Tibial artery (tissue), 4 donors: ENCODE data around the gene HLA-F.

Experiments used
- DNase-seq, 2 donors: peaks; one replicate each; pipeline ENCODE4 v3.0.0-alpha.2; 2019
- H3K27ac ChIP-seq, 2 donors: fragments of 200-600 bp; sonication (generic) in 1 of 2; 1 replicate in 1 of 2; 2 replicates in 1 of 2; pipeline ENCODE4 v1.5.1; 2018 to 2019; ENCODE audit warnings: mild to moderate bottlenecking in 1 of 2
- H3K27me3 ChIP-seq, 2 donors: fragments of 200-600 bp; sonication (generic) in 1 of 2; one replicate each; pipeline versions ENCODE4 v1.5.1 to v1.6.0; 2016 to 2019
- H3K36me3 ChIP-seq, 3 donors: fragments of 200-600 bp; sonication (generic) in 2 of 3; one replicate each; pipeline ENCODE4 v1.5.1; 2016 to 2019; ENCODE audit warnings: mild to moderate bottlenecking in 2 of 3
- H3K4me1 ChIP-seq, 4 donors: fragments of 200-600 bp; sonication (generic) in 2 of 4; 1 replicate in 3 of 4; 2 replicates in 1 of 4; pipeline ENCODE4 v1.5.1; 2016 to 2019
- H3K4me3 ChIP-seq, 2 donors: fragments of 200-600 bp; sonication (generic) in 1 of 2; 1 replicate in 1 of 2; 2 replicates in 1 of 2; pipeline ENCODE4 v1.5.1; 2018 to 2019; ENCODE audit warnings: mild to moderate bottlenecking in 2 of 2
- H3K9me3 ChIP-seq, 3 donors: fragments of 200-600 bp; sonication (generic) in 1 of 3; one replicate each; pipeline ENCODE4 v1.5.1; 2016 to 2019
- intact Hi-C: fragments of 100-400 bp; cut with DNase I; formaldehyde crosslinking; loops from one replicate; pipeline ENCODE4 v1.15.0; 2023; ENCODE audit warnings: low total_unique reads
- TF ChIP-seq, protein P1 (sequence below), 2 experiments: fragments of 200-600 bp in 1 of 2; fragments of 450-650 bp in 1 of 2; IDR thresholded peaks; one replicate each; pipeline ENCODE4 v1.5.1; 2017 to 2019; ENCODE audit warnings: antibody characterized with exemption in 2 of 2, mild to moderate bottlenecking in 1 of 2, moderate library complexity in 1 of 2

Gene HLA-F

DNA sequence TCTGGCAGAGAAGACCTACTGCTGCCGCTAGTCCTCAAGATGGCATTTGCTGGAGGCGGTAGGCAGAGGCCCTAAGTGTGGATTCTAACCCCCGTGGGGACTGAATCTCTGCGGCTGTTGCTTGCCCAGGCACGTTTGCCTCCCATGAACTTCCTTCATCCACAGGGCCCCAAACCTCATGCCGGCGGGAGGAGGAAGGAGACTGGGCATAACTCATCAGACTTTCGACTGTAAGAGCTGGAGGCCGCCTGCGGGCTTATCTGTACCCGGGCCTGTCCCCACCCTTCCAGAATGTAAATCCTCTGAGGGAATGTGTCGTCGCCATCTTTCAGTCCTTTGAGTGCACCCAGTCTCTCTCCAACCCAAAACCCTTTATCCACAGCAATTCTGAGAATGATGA, 43.3 kb upstream of the HLA-F start:
- Histone ChIP-seq H3K4me3 (no peak overlapping the region), H3K27ac (no peak overlapping the region), H3K9me3 (no peaks in the 10 kb centered on the region), H3K27me3 (peaks cover 0 to 12% of the 10 kb centered on the region in 2 donors), H3K4me1 (no peaks in the 10 kb centered on the region), H3K36me3 (no peaks in the 10 kb centered on the region)
- intact Hi-C loops = no loop called here
- TF ChIP-seq, protein P1, sequence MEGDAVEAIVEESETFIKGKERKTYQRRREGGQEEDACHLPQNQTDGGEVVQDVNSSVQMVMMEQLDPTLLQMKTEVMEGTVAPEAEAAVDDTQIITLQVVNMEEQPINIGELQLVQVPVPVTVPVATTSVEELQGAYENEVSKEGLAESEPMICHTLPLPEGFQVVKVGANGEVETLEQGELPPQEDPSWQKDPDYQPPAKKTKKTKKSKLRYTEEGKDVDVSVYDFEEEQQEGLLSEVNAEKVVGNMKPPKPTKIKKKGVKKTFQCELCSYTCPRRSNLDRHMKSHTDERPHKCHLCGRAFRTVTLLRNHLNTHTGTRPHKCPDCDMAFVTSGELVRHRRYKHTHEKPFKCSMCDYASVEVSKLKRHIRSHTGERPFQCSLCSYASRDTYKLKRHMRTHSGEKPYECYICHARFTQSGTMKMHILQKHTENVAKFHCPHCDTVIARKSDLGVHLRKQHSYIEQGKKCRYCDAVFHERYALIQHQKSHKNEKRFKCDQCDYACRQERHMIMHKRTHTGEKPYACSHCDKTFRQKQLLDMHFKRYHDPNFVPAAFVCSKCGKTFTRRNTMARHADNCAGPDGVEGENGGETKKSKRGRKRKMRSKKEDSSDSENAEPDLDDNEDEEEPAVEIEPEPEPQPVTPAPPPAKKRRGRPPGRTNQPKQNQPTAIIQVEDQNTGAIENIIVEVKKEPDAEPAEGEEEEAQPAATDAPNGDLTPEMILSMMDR (IDR thresholded peaks at IDR 0.05) = no peak
- DNase-seq = no peak

DNA sequence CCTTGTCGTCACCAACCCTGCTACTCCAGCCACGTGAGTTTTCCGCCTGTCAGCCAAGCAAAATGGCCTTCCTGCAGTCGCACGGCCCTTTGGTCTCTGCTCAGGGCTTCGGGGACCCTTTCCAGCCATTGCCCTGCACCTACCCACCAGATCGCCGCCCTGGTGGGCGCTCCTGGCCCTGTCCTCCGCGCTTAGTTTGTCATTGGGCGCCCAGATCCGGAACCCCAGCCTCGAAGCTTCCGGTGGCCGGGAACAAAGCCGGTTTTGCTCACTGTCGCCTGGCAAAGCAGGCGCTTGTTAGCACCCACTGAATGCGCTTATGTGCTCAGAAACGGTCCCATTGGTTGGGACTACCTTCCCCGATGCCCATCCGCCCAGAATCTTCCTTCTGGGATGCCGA, 42.8 kb upstream of the HLA-F start:
- no peaks in the 10 kb centered on the region for H3K4me1 ChIP-seq
- no peak overlapping the region for H3K27ac ChIP-seq
- intact Hi-C loops = no loop called here
- DNase-seq = no peak
- peak overlapping the region in 1 of 2 donors; percentile 21 for H3K4me3 ChIP-seq
- TF ChIP-seq, protein P1 (IDR thresholded peaks at IDR 0.05) = no peak
- H3K27me3 ChIP-seq = peaks cover 0 to 12% of the 10 kb centered on the region in 2 donors
- no peaks in the 10 kb centered on the region for H3K9me3 ChIP-seq
- H3K36me3 ChIP-seq = no peaks in the 10 kb centered on the region

DNA sequence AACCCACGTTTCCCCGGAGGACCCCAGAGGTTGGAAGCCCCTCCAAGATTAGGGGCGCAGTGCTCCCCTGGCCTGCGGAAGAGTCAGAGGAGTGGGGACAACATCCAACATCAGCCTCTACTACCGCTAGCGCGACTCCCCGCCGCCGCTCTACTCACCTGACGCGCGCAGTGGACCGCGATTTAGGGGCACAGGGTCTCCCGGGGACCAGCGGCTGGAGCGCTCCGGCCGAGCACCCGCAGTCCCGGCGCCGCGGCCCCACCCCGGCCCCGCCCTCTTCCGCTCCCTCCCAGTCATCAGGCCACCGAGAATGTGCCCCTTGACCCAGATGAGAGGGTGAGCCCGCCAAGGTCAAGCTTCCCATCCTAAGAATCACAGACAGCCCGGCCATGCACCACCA, 42.3 kb upstream of the HLA-F start, which contains the start of gene ZFP57:
Gene ZFP57 (minus strand): TSS at position 249 of the 400 bp plus-strand sequence. CDS start 4,149 bp downstream, outside the sequence.
- Histone ChIP-seq H3K27ac (no peak within 1 kb of the TSS), H3K27me3 (peaks cover 0 to 16% of the 10 kb centered on the region in 2 donors), H3K4me3 (peak within 1 kb of the TSS in 1 of 2 donors; percentile 21), H3K4me1 (no peaks in the 10 kb centered on the region), H3K9me3 (no peaks in the 10 kb centered on the region), H3K36me3 (no peaks in the 10 kb centered on the region)
- DNase-seq = no peak
- TF ChIP-seq, protein P1 (IDR thresholded peaks at IDR 0.05) = no peak
- intact Hi-C loops = no loop called here

DNA sequence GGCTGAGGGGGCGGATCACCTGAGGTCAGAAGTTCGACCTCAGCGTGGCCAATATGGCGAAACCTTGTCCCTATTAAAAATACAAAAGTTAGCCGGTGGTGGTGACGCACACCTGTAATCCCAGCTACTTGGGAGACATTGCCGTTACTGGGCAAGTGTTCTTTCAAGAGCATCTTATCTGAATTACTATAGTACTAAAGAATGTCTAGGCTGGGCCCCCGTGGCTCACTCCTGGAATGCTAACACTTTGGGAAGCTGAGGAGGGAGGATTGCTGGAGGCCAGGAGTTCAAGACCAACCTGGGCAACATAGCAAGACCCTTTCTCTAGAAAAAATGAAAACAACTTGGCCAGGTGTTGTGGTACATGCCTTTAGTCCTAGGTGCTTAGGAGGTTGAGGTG, 41.4 kb upstream of the HLA-F start:
- no peak for DNase-seq
- no peaks in the 10 kb centered on the region for H3K4me1 ChIP-seq
- no peak overlapping the region for H3K27ac ChIP-seq
- no peaks in the 10 kb centered on the region for H3K9me3 ChIP-seq
- intact Hi-C loops = no loop called here
- H3K27me3 ChIP-seq = peaks cover 0 to 16% of the 10 kb centered on the region in 2 donors
- H3K4me3 ChIP-seq = no peak overlapping the region
- TF ChIP-seq, protein P1 (IDR thresholded peaks at IDR 0.05) = no peak
- no peaks in the 10 kb centered on the region for H3K36me3 ChIP-seq

DNA sequence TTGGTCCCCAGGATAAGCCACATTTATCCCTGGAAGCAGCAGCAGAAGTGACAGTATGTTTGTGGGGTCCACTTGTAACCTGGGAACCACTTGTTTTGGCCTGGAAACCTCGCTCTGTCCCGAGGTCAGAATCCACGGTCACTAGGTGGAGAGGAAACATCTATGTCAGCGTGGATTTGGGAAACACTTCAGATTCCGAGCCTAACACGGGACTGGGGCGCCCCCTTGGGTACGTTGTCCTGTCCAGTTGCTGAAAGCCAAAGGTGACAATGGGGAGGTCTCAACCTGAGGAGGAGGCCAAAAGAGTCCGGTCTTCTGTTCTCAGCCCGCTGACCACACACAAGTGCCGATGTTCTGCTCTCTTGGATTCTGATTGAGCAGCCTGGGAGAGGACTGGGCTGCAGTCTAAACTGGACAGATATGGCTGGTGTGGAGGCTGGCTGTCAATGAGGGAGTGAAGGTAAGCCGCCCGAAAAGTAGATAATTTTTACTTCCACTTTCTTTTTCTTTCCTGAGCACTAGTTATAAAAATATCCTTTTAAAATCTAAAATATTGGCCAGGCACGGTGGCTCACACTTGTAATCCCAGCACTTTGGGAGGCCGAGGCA, 37.4 kb upstream of the HLA-F start:
- Histone ChIP-seq H3K27me3 (peaks cover 0 to 6% of the 10 kb centered on the region in 2 donors), H3K9me3 (no peaks in the 10 kb centered on the region), H3K27ac (no peak overlapping the region), H3K4me3 (no peak overlapping the region), H3K4me1 (no peaks in the 10 kb centered on the region), H3K36me3 (no peaks in the 10 kb centered on the region)
- TF ChIP-seq, protein P1 (IDR thresholded peaks at IDR 0.05) = peak in 1 of 2 experiments; percentile 9
- intact Hi-C loops = no loop called here
- no peak for DNase-seq
